GM21360 (cell line): ENCODE measurements around the gene GALNT13.
A peak's percentile ranks its signal among the peaks of the same experiment; 100 is the strongest.

Experiments
- ATAC-seq: cut with Tn5 transposase; IDR thresholded peaks from one replicate; pipeline ENCODE4 v1.9.1; 2021; ENCODE audit warnings: mild to moderate bottlenecking, moderate library complexity; ENCODE audit not compliant: unreplicated experiment

The GALNT13 gene

GRCh38 chr2:154289870-154290269 is 418.1 kb downstream of the GALNT13 start:
- ATAC-seq: no peak

DNA sequence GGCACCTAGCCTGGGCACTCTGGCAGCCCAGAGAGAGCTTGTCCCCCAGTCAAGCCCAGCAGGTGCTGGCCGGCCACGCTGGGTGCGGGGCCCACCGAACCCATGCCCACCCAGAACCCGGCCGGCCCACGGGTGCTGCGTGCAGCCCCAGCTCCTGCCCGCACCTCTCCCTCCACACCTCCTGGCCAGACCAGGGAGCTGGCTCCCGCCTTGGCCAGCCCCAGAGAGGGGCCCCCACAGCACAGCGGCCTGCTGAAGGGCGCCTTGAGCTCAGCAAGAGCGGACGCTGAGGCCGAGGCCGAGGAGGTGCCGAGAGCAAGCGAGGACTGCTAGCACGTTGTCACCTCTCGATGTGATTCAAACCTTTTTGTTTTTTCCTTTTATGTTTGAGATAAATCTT is 419.8 kb downstream of the GALNT13 start:
- ATAC-seq: no peak

GRCh38 chr2:154291927-154292326 is 420.2 kb downstream of the GALNT13 start:
- no peak for ATAC-seq

DNA sequence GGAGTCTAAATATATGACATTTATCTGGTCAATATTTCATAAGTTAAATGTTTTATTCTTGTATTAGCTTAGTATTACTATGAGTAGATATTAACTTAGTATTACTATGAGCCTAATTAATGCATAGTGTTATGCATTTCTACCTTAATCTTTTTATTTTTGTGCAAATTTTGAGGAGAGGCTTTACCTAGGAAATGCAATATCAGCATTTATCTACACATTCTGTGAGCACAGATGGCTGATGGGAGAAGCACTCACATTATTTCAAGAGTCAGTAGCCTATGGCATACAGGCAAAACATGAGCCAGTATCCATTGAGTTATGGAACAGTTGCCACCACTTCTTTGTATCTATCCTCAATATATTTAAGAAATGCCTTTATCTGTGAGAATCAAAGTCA is 422.1 kb downstream of the GALNT13 start:
- no peak for ATAC-seq

DNA sequence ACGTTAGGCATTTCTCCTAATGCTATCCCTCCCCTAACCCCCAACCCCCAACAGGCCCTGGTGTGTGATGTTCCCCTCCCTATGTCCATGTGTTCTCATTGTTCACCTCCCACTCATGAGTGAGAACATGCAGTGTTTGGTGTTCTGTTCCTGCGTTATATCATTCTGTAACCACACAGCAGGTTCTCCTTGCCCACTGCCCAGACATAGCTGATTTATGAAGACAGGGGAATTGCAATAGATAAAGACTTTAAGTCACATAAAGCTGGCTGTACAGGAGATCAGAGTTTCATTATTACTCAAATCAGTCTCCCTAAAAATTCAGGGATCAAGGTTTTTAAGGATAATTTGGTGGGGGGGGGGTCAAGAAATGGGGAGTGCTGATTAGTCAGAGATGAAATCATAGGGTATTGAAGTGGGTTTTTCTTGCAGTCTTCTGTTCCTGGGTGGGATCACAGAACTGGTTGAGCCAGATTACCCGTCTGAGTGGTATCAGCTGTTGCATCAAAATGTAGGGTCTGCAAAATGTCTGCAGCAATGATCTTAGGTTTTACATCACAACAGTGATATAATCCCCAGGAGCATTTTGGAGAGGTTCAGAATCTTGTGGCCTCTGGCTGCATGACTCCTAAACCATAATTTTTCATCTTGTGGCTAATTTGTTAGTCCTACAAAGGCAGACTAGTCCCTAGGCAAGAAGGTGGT is 434.7 kb downstream of the GALNT13 start:
- ATAC-seq: no peak

- ATAC-seq: no peak
These were observed 435.3 kb downstream of the GALNT13 start for GRCh38 chr2:154307007-154307406.

GRCh38 chr2:154324601-154325000 is 452.9 kb downstream of the GALNT13 start:
- ATAC-seq: no peak

DNA sequence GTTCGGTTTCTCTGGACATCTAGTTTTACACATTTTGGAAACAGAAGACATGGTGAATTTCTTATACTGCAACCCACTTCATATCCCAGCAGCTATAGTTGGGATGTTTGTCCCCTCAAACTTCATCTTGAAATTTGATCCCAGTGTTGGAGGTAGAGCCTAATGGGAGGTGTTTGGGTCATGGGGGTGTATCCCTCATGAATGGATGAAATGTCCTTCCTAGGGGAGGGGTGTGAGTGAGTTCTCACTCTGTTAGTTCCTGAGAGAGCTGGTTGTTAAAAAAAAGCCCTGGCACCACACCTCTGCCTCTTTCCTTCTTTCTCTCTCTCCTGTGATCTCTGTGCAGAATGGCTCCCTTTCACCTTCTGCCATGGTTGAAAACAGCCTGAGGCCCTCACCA is 457.8 kb downstream of the GALNT13 start:
- no peak for ATAC-seq

DNA sequence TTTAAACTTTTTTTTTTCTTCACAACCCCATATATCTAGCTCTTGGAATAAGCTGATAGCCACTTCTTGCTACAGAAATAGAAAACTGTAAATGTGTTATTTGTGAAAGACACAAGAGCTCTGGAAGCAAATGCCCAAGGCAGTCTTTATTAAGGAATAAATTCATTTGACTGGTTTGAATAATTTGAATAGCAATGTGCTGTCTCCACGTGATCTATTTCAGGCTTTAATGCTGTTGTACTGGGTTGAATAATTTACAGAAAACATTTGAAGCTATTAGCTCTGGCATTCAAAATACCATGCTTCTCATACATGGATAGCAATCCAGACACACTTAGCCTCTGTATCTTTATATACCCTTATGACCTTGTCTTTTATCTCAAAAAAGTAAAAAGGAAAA is 460.1 kb downstream of the GALNT13 start:
- no peak for ATAC-seq

GRCh38 chr2:154336201-154336600 is 464.5 kb downstream of the GALNT13 start:
- no peak for ATAC-seq

DNA sequence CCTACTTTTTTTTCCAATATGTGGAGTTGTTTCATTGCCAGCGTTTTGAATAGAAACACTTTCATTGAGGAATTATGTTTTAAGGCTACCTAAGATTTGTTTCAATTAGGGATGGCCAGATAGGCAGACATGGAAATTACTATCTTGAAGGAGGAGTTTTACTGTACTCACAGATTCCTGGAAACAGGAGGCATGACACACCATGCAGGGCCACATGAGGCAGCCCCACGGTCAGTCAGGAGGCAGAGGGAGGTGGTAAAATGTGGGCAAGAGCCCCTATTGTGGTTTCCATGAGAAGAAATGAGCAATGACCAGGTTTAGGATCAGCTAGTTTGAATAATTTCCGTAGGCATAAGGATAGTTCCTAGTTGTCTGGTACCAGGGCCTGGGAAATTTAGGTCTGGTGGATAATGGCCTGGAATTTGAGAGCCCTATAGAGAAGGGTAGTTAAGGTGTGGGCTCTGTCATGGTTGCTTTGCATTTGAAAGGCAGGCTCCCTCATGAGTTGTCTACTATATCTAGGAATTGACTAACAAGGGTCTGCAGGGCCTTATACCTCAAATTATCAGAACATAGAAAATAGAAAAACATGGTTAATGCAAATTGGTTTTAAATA is 466.7 kb downstream of the GALNT13 start:
- no peak for ATAC-seq

GRCh38 chr2:154343282-154343681 is 471.6 kb downstream of the GALNT13 start:
- ATAC-seq: no peak

GRCh38 chr2:154350911-154351310 is 479.2 kb downstream of the GALNT13 start:
- no peak for ATAC-seq

DNA sequence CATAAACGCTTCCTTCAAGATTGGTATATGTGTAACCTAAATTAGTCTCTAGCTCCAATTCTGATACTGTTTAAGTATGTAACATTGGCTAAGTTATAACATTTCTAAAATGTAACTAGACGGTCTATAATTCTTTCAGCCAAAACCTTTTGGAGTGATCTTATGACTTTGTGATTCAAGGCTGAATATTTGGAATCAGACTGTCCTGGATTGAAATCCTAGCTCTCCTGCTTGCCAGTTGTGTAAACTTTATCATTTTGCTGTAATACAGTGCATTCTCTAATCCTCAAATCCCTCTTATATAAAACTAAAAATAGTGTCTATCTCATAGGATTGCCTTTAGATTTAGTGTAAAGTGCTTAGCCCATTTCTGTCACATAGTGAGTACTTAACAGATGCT is 489.6 kb downstream of the GALNT13 start:
- ATAC-seq: no peak

DNA sequence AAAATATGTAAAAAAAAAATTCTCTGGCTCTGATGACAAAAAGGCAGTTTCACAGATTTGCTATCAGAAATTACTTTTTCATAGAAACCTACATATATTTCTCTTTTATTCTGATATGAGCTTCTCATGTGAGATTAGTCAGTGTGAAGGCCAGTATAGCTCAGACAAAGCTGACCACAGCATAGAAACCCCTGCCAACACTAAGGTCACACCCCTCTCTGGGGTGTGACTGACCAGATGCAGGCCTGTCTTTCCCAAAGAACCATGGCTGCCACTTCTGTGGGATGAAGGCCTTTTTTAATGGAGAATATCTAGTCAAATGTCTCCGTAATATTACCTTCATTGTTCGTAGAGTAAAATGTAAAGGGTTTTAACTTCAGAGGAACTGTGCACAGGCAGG is 496.4 kb downstream of the GALNT13 start:
- ATAC-seq: no peak

- ATAC-seq: no peak
These were observed 499.2 kb downstream of the GALNT13 start for GRCh38 chr2:154370873-154371272.

DNA sequence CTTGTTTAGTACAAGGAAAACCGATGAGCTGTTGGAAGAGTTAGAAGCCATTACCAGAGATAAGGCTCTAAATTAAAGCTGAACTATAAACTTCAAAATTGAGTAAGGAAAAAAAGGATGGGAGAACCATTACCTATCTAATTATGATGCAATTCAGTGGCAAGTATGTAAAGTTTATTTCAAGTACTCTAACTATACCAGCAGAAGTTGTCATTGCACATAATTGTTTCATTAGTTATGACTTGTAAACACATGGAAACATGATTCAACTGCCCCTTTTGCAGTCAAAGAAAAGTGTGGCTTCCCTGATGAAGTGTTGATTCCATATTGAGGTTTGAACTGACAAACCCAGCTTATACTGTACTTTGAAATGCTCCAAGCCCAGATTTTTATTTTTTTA is 502.7 kb downstream of the GALNT13 start:
- ATAC-seq: no peak

DNA sequence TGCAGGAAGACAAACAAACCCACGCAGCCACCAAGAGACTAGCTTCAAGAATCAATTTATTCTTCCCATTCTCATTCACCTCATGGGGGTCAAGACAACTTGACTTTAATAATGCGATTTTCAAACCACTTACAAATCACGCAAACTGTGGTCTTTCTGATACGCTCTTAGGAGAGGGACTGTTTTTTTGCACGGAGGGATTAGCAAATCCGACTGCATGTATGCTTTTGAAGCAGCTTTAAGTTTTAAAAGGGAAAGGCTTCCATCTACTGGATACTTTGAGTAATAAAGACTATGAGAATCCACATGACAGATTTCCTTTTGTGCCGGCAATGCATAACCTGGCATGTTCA is 503.8 kb downstream of the GALNT13 start:
- ATAC-seq: no peak

- no peak for ATAC-seq
These were observed 510.4 kb downstream of the GALNT13 start for GRCh38 chr2:154381931-154382794.

DNA sequence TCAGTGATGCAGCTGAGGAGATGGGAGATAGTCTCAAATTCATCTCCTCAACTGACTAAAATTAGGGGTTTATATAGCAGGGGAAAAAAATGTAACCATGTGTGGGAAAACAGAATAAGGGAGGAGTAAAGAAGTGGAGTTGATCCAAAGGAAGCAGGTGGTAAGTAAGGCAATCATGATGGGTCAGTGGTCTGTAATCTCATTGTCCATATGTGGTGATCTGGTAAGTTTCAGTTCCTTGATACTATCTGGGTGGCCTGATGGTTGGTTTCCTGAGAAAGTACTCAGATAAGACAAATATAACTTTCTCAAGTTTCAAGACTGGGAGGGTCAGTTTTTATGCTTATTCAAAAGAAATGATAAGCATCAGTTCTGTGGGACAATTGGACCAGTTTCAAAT is 514.5 kb downstream of the GALNT13 start:
- no peak for ATAC-seq

GRCh38 chr2:154391051-154391450 is 519.3 kb downstream of the GALNT13 start:
- ATAC-seq: no peak

- ATAC-seq: peak; percentile 86
These were observed 520.5 kb downstream of the GALNT13 start for GRCh38 chr2:154392256-154392655.
